ENCODE measurements around the gene TMEM238.

- TF ChIP-seq CTCF (IDR thresholded peaks at IDR 0.05) (no peak), POLR2AphosphoS5 (IDR thresholded peaks at IDR 0.05) (no peak), POLR2A (IDR thresholded peaks at IDR 0.05) (no peak)
Measured at GRCh38 chr19:55406826-55407549, 22.9 kb upstream of the TMEM238 start.

Measured in sigmoid colon (tissue), 4 donors.